Measurements from ENCODE around the gene RTN4.

DNA sequence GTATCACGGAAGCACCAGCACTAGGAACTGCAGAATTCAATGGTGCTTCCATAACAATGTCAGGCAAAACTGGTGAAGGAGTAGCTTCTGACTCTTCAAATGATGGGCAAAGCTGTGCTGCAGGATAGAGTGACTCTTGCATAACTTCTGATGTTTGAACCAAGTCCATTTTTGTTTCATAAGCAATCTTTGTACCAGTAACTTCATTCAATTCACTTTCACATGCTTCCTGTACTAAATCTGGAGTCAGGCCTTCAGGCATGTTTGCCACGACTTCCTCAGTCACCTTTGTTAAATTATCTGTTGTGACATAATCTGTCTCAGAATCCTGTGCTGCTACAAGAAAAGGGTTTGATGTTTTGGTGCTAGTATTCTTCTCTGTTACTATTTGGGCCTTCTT, 24.0 kb downstream of the RTN4 start:
- TF ChIP-seq, protein P1, sequence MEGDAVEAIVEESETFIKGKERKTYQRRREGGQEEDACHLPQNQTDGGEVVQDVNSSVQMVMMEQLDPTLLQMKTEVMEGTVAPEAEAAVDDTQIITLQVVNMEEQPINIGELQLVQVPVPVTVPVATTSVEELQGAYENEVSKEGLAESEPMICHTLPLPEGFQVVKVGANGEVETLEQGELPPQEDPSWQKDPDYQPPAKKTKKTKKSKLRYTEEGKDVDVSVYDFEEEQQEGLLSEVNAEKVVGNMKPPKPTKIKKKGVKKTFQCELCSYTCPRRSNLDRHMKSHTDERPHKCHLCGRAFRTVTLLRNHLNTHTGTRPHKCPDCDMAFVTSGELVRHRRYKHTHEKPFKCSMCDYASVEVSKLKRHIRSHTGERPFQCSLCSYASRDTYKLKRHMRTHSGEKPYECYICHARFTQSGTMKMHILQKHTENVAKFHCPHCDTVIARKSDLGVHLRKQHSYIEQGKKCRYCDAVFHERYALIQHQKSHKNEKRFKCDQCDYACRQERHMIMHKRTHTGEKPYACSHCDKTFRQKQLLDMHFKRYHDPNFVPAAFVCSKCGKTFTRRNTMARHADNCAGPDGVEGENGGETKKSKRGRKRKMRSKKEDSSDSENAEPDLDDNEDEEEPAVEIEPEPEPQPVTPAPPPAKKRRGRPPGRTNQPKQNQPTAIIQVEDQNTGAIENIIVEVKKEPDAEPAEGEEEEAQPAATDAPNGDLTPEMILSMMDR (IDR thresholded peaks at IDR 0.05), result no peak
- no peak for TF ChIP-seq POLR2A (IDR thresholded peaks at IDR 0.05)
